ELR (cell line): Measurements from ENCODE around the gene MAD1L1.

Experiments used
- DNase-seq: peaks from one replicate; pipeline ENCODE4 v3.0.0-alpha.2; 2015; ENCODE audit warnings: low read depth

MAD1L1 gene

GRCh38 chr7:2200584-2200980 lies 32.2 kb downstream of the MAD1L1 start:
- no peak for DNase-seq

GRCh38 chr7:2199956-2200583 lies 32.7 kb downstream of the MAD1L1 start:
- no peak for DNase-seq

GRCh38 chr7:2199528-2199927 lies 33.2 kb downstream of the MAD1L1 start:
- DNase-seq = no peak

GRCh38 chr7:2198760-2199159 lies 34.0 kb downstream of the MAD1L1 start:
- DNase-seq = no peak

GRCh38 chr7:2198206-2198605 lies 34.5 kb downstream of the MAD1L1 start:
- no peak for DNase-seq

GRCh38 chr7:2197436-2198155 lies 35.1 kb downstream of the MAD1L1 start:
- DNase-seq = no peak

- DNase-seq = no peak
Measured at GRCh38 chr7:2196381-2197378, 36.1 kb downstream of the MAD1L1 start.

- DNase-seq = no peak
Measured at GRCh38 chr7:2195400-2196246, 37.1 kb downstream of the MAD1L1 start.

GRCh38 chr7:2193575-2194305 lies 39.0 kb downstream of the MAD1L1 start:
- no peak for DNase-seq

- no peak for DNase-seq
Measured at GRCh38 chr7:2192831-2193534, 39.8 kb downstream of the MAD1L1 start.

GRCh38 chr7:2191016-2191415 lies 41.7 kb downstream of the MAD1L1 start:
- DNase-seq = no peak

- DNase-seq = peak; percentile 31
Measured at GRCh38 chr7:2190531-2190930, 42.2 kb downstream of the MAD1L1 start.

- DNase-seq = no peak
Measured at GRCh38 chr7:2186166-2186565, 46.6 kb downstream of the MAD1L1 start.

- DNase-seq = no peak
Measured at GRCh38 chr7:2185715-2186114, 47.0 kb downstream of the MAD1L1 start.

GRCh38 chr7:2182461-2182860 lies 50.3 kb downstream of the MAD1L1 start:
- no peak for DNase-seq

GRCh38 chr7:2181077-2181854 lies 51.5 kb downstream of the MAD1L1 start:
- no peak for DNase-seq

GRCh38 chr7:2180081-2180480 lies 52.7 kb downstream of the MAD1L1 start:
- DNase-seq = no peak

- DNase-seq = peak; percentile 96
Measured at GRCh38 chr7:2175514-2175913, 57.2 kb downstream of the MAD1L1 start.

GRCh38 chr7:2175091-2175490 lies 57.7 kb downstream of the MAD1L1 start:
- peak; percentile 82 for DNase-seq
